ENCODE measurements around the gene TCF15. TPM values are rescaled to one million over a fixed set of nuclear protein-coding genes. Genes with fewer than 3 reads are reported as not detected.

TCF15 gene
- polyA plus RNA-seq, 2 of the 4 experiments (the other 2 are of a cell fraction) = not detected

DNA sequence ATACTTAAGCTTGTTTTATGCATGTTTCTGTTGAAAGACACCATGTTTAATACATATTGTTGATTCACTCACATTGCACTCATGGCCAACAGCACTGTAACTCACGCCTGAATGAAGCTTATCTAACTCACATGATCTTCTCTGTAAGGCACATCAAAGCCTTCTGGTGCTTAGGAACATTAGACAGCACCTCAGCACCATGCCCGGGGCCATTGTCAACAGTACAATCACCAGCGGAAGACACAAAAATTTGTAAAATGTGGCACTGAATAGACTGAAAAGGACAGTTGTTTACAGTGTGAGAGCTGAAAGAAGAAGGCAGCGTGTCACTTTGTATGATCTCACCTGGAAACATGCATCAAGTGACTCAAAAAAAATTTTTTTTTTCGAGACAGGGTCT lies 8.9 kb upstream of the TCF15 start (continued):
- TF ChIP-seq ZFP36 (IDR thresholded peaks at IDR 0.05; ENCODE audit: borderline replicate concordance, partially characterized antibody) (no peak), HMGXB4 (CRISPR knock-in tag; IDR thresholded peaks at IDR 0.05; ENCODE audit: borderline replicate concordance) (no peak), BHLHE40 (IDR thresholded peaks at IDR 0.05; ENCODE audit: low read depth, low read length) (no peak), CHD4 (IDR thresholded peaks at IDR 0.05; ENCODE audit: borderline replicate concordance) (no peak)

GRCh38 chr20:617934-618690 lies 8.0 kb upstream of the TCF15 start:
- Histone ChIP-seq H3K27ac (no peak overlapping the region), H3K9me3 (peaks cover 13% of the 10 kb centered on the region), H3K4me3 (no peak overlapping the region), H3K4me2 (no peak overlapping the region), H3K4me1 (no peaks in the 10 kb centered on the region)
- DNase-seq (ENCODE audit: low read depth in 1 of 2, low spot score in 1 of 2) (no peak), FAIRE-seq (peak; percentile 39), ATAC-seq (no peak)
- CTCF ChIA-PET = interaction anchor here (0.6 to 5.2 kb wide), 12 partner anchors 11 to 344 kb away, joined by 3 to 43 read pairs (median 4); no protein-coding TSS in a partner anchor
- 3% methylated on average over 4 of the region's 4 CpGs for WGBS (ENCODE audit: missing lambda C conversion rate)
- TF ChIP-seq E2F6 (IDR thresholded peaks at IDR 0.05; ENCODE audit: borderline replicate concordance, low read depth) (no peak), PHF8 (IDR thresholded peaks at IDR 0.05; ENCODE audit: borderline replicate concordance, low read depth) (no peak), RFX5 (IDR thresholded peaks at IDR 0.05) (no peak)
- POLR2A ChIA-PET = no interaction called here

DNA sequence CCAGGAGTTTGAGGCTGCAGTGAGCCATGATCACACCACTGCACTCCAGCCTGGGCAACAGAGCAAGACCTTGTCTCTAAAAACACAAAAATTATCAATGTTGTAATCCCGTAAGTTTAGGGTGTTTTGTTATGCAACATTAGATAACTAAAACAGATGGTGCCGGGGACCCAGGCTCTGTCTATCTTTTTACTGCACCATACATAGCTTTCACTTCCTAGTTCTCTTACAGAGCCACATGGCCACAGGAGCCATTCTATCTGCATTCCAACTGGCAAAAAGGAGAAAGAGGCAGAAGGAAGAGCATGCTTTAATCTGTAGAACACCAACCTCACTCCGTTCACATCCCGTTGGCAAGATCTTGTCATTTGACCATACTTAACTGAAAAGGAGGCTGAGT lies 5.4 kb upstream of the TCF15 start:
- TF ChIP-seq KDM1A (IDR thresholded peaks at IDR 0.05; ENCODE audit: low read depth) (no peak), HOXB5 (CRISPR knock-in tag; IDR thresholded peaks at IDR 0.05) (no peak), MYC (IDR thresholded peaks at IDR 0.05; ENCODE audit: borderline replicate concordance, low read length) (no peak), EHMT2 (IDR thresholded peaks at IDR 0.05; ENCODE audit: low read depth) (no peak), GATA3 (IDR thresholded peaks at IDR 0.05; ENCODE audit: borderline replicate concordance) (no peak), MAZ (IDR thresholded peaks at IDR 0.05; ENCODE audit: borderline replicate concordance, low read depth, low read length) (no peak), CHD2 (IDR thresholded peaks at IDR 0.05; ENCODE audit: low read length, partially characterized antibody) (no peak), FOXS1 (CRISPR knock-in tag; IDR thresholded peaks at IDR 0.05) (no peak), POLR2A (IDR thresholded peaks at IDR 0.05; ENCODE audit: low read length) (no peak), RAD21 (conservative IDR thresholded peaks at IDR 0.05 in 1 of 2, IDR thresholded peaks at IDR 0.05 in 1 of 2) (no peak), CBX2 (IDR thresholded peaks at IDR 0.05; ENCODE audit: borderline replicate concordance, low read depth) (no peak), RFX5 (IDR thresholded peaks at IDR 0.05) (no peak), CTCF (IDR thresholded peaks at IDR 0.05) (no peak), JUNB (IDR thresholded peaks at IDR 0.05) (no peak)
- no peak for DNase-seq (ENCODE audit: low read depth in 1 of 2, low spot score in 1 of 2)
- peaks cover 13% of the 10 kb centered on the region for H3K9me3 ChIP-seq
- FAIRE-seq = peak; percentile 36
- ATAC-seq = no peak
- no peaks in the 10 kb centered on the region for H3K4me1 ChIP-seq
- POLR2A ChIA-PET = no interaction called here
- H3K27ac ChIP-seq = no peak overlapping the region
- H3K4me3 ChIP-seq = no peak overlapping the region
- H3K4me2 ChIP-seq = no peak overlapping the region
- WGBS (ENCODE audit: missing lambda C conversion rate) = 73% methylated on average over 4 of the region's 4 CpGs
- CTCF ChIA-PET = interaction anchor here (0.9 kb wide), 1 partner anchor 12 kb away, joined by 4 read pairs; no protein-coding TSS in a partner anchor
